HG02852 (cell line): ENCODE results near the gene GSDME.
"Not testable (repeated sequence)": the region's sequence is repeated elsewhere in the genome, so short reads cannot be mapped to it uniquely, and the experiment has no call there.

Source experiments
- ATAC-seq: cut with Tn5 transposase; IDR thresholded peaks from one replicate; pipeline ENCODE4 v1.9.1; 2021; ENCODE audit warnings: mild to moderate bottlenecking, moderate library complexity; ENCODE audit not compliant: unreplicated experiment

Gene GSDME

DNA sequence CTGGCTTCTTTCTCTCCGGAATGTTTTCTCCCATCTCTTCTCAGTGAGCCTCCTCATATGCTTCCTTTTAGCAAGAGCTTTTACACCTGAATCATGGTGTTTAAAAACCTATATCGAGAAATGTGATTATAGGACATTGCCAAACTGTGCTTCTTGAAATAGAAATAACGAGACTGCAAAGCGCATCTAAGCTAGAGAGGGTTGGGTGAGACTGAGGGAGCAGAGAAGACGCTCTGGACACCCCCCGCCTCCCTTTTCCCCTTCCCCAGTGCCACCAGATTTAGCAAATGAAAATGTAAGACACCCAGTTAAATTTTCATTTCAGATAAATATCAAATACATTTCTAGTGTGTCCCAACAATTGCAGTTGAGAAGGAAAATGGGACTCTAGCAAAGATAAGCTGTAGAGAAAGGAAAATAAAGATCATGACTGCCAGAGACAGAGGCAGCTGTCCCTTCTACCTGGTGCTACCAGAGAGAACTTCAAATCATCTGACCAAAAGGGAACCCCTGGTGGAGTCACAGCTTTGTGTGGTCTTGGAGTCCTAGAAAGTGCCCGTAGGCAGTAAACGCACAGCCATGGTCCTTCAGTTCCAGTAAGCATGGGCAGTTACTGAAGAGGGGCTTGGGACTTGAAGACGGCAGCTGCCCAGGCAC, 14.6 kb downstream of the GSDME start:
- no peak for ATAC-seq

DNA sequence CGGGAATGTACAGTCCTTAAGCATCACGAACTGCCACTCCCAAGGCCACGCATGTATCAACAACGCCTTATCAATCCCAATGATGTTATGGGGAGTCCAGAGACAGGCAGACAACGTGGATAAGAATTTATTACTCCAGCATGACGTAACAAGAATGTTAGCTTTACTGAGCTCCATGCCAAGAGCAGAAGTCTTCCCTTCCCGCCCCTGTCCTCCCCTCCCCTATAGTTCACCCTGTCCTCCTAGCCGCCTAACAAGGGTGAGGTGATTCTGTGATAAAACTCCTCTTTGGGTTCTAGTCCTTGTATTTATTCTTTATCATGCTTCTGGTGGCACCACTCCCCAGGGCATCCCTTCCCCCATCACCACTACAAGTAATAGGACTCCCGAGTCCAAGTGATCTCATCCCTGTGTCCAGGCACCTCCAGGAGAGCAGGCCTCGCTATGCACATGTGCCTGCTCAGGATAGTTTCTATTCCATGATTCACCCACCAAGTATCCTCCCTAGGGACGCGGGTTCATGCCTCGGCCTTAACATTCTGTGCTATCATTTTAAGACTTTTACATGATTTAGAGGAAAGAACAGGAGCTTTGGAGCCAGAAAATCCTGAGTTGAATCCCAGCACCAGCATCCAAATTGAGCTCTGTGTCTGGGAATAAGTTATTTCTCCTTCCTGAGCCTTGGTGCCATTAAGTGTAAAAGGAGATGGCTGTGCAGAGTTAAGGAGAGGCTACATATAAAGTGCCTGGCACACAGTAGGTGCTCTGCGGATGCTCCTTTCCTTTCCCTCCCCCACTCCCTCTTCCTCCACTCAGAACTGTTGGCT, 15.4 kb downstream of the GSDME start:
- ATAC-seq = no peak

DNA sequence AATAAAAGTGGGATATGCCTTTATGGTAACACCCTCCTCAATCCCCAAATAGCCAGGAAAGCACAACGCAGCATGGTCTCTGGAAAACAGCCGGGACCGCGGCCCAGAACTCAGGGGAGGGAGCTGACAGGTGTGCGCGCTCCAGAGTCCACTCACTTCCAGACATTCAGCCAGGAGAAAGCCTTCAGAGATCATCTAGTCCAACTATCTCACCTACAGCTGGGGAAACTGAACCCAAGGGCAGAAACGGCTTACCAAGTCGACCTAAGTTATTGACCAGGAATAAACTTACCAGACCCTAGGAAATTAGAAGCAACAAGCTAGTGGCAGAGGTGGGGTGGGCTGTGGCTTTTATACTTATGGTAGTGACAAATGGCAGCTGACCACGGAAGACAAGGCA, 16.4 kb downstream of the GSDME start:
- ATAC-seq = no peak

DNA sequence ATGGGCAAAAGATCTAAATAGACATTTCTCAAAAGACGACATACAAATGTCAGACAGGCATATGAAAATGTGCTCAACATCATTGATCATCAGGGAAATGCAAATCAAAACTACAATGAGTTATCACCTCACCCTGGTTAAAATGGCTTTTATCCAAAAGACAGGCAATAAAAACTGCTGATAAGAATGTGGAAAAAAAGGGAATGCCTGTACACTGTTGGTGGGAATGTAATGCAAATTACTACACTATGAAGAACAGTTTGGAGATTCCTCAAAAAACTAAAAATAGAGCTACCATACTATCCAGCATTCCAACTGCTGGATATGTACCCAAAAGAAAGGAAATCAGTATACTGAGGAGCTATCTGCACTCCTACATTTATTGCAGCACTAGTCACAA, 18.0 kb downstream of the GSDME start:
- ATAC-seq = no peak

DNA sequence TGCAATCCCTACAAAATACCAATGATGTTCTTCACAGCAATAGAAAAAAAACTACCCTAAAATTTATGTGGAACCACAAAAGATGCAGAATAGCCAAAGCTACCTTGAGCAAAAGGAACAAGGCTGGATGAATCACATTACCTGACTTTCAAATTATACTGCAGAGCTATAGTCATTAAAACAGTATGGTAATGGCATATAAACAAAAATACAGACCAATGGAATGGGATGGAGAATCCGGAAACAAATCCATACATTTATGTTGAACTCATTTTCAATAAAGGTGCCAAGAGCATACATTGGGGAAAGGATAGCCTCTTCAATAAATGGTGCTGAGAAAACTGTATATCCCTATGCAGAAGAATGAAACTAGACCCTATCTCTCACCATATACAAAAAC, 18.7 kb downstream of the GSDME start:
- ATAC-seq = no peak

DNA sequence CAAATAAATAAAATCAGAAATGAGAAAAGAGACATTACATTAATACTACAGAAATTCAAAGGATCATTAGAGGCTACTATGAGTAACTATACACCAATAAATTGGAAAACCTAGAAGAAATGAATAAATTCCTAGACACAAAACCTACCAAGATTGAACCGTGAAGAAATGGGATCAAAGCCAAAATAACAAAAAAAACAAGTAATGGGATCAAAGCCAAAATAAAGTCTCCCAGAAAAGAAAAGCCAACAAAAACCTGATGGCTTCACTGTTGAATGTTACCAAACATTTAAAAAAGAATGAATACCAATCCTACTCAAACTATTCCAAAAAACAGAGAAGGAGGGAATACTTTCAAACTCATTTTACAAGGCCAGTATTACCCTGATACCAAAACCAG, 20.0 kb downstream of the GSDME start:
- ATAC-seq = no peak

DNA sequence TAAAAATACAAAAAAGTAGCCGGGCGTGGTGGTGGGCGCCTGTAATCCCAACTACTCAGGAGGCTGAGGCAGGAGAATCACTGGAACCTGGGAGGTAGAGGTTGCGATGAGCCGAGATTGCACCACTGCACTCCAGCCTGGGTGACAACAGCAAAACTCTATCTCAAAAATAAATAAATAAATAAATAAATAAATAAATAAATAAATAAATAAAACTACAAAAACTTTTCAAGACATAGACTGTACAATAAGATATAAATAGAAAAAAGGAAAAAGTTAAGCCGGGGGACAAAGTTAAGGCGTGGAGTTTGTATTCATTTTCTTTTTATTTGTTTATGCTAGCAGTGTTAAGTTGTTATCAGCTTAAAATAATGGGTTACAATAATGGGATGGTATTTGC, 21.7 kb downstream of the GSDME start:
- ATAC-seq = not testable (repeated sequence)

DNA sequence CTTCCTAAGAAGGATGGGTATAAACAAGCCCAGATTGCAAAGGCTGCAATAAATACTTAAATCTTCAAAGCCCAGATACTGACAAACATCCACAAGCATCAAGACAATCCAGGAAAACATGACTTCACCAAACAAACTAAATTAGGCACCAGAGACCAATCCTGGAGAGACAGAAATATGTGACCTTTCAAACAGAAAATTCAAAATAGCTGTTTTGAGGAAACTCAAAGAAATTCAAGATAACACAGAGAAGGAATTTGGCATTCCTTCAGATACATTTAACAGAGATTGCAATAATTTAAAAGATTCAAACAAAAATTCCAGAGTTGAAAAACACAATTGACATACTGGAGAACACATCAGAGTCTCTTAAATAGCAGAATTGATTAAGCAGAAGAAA, 23.0 kb downstream of the GSDME start:
- no peak for ATAC-seq

DNA sequence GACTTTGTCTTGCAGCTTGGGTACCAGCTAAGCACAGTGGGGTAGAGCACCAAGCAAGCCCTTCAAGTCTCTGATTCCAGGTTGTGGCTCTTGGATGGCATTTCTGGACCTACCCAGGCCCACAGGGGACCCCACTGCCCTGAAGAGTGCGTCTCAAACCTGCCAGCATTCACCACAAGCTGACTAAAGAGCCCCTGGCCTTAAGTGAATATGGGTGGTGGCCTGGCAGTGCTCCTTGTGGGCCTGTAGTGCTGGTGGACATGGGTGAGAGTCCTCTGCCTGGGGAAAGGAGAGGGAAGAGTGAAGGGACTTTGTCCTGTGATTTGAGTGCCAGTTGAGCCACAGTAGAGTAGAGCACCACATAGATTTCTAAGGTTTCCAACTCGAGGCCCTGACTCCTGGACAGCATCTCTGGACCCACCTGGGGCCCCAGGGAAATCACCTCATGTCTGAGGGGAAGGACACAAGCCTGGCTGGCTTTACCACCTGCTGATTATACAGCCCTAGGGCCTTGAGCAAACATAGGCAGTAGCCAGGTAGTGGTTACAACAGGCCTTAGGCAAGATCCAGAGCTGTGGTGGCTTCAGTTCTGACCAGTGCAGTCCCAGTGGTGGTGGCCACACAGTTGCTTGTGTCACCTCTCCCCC, 23.7 kb downstream of the GSDME start:
- ATAC-seq = peak; percentile 3

DNA sequence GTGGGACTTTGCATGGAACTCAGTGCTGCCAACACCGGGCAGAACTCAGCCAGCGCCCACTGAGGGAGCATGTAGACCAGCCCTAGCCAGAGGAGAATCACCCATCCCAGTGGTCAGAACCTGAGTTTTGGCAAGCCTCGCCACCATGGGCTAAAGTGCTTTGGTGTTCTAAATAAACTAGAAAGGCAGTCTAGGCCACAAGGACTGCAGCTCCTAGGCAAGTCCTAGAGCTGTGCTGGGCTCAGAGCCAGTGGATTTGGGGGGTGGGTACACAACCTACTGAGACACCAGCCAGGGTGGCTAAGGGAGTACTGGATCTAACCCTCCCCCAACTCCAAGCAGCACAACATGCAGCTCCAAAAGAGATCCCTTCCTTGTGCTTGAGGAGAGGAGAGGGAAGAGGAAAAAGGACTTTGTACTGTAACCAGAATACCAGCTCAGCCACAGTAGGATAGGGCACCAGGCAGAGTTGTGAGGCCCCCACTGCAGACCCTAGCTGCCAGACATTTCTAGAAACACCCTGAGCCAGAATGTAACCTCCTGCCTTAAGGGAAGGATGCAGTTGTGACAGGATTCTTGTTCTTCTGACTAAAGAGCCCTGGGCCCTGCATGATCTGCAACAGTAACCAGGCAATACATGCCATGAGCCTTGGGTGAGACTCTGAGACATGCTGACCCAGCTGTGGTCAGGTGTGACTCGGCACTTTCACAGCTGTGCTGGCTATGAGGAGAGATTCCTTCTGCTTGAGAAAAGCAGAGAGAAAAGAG, 24.4 kb downstream of the GSDME start:
- ATAC-seq = peak; percentile 50

DNA sequence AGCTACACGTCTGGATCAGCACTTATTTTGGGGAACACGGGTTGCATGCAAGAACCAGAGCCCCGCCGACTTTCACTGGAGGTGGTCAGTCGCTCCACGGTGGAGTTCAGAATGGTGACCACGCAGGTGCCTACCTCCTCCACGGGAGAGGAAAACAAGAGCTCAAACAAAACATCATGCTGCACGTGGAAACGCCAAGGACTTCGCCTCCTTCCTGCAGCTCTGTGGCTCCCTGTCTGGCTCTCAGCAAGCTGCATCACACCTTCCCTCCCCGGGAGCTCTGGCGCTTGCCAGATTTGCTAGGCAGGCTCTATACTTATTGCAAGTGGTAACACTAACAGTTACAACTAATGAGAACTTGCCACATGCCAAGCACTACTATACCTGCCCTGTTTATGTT, 26.0 kb downstream of the GSDME start:
- no peak for ATAC-seq

DNA sequence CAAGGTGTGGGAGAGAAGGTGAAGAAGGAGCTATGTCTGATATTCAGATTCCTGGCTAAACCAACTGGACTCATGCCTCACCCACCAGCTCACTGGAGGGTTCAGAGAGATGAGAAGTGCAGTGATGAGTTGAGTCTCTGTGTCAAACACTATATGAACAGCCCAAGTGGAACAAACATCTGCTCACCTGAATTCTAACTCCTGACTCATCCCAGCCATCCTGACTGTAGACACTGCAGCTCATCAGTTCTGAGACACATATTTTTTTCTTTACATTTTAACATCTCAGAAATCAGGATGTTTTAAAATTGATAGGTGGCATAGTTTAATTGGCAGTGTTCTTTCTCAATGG, 27.3 kb downstream of the GSDME start:
- ATAC-seq = no peak

DNA sequence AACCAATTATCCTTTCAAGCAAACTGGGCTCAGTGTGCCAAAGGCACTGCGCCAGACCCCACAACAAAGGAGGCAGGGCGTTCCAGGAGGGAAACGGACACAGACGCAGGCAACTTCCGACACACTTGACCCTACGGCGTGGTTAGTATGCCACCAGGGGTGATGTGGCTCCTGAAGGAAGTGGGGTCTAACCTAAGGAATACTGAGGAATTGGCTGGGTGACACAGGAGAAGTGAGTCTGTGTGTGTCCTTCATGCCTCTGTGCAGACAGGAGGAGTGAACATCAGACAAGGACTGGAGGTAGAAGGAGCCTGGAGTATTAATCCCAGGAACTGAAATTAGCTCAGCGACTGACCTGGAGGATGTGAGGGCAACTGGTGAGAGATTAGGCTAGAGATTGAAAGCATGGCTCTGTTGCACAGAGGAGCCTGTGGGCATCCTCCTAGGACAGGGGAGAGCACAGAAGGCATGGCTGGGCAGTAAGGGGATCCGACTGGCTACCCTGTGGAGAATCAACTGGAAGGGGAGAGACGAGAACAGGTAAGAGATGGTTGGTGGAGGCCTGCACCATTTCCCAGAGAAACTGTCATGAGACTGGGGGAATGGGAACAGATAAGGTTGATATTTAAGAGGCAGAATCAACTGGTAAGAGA, 27.8 kb downstream of the GSDME start:
- ATAC-seq = no peak

DNA sequence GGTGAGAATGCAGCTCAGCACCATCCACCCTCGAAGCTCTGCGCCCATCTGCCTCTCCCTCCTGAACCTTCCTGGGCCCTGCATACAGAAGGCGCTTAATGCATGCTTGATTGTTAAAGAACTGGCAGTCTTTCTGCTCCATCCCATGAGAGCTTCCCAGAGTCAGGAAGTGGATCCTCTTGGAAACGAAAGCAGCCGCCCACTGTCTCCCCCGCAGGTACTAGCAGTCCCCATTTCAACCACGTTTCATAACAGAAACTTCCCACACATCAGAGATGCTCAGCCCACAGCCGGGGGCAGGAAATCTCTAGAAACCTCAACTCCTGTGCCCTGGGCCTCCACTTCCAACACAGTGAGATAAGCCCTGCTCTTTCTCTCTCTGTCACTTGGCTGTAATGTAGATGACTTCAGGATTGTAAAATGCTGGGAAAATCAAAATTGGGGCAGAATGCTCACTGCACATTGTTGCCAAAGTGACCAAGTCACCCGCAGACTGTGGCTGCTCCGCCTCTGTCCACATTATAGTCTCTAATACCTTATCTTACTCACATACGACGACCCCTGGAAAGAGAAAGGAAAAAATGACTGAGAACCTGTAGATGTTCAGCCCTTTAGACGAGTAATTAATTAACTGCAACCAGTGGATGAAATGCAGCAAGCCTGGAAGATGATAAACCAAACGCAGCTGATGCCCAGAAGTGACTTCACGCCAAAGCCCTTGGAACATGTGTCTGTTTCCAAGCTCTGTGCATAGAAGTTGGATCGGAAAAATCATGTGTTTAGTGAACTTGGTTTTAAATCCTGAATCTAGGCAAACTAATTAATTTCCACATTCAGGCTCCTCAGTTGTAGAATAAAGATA, 28.5 kb downstream of the GSDME start:
- ATAC-seq = peak; percentile 48

DNA sequence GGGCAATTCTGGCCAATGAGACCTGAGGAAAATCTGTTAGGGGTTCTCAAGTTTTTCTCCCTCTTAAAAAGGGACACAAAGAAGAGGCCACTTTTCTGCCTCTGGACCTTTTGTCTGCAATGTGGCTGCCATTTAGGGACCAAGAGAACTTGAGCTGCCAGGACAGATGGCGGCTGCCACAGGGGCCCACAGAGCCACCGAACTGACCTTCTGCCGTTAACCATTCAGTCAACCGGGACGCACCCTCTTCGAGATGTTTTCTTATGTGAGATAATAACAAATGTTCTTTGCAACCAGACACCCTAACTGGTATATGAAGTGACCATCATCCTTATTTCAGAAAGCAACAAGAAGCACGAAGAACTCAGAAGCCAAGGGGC, 29.2 kb downstream of the GSDME start:
- ATAC-seq = no peak

DNA sequence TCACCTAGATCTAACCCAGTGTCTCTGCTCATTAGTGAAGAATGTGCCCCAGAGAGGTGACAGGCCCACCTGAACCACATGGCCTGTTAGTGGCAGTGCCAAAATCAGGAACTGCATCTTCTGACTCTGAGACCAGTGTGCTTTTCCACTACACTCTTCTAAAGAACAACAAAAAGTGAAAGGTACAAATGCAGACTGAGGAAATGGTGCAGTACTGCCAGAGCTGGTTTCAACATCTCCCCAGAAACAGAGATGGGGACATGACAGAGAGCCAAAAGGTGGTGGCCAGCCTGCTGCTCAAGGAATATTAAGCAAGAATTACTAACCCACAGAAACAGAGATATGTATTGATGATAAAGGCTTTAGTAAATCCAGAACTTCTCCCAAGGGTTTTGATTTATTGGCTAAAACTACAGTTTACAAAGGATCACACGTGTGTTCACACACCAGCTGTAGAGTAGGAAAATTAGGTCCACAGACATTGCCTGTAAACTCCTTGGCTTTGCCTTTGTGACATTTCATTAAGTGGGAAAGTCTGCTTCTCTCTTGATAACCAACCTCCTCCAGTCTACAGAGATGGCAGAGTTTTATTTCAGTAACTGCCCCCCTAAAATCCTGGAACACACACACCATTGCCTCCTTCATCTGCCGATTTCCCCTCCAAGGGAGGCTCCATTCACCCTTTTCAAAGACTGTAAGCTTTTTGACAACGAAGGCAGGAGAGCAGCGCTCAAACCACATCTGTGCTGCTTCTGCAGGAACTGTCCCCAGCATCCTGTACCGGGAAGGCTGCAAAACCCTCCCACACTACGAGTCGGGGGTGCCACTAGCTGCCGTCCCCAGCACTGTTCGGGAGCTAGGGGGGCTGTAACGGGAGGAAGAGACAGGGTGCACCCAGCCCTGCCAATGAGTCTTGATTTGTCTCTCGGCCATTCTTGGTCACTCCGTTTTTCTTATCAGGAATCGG, 29.8 kb downstream of the GSDME start:
- ATAC-seq = peak; percentile 63

DNA sequence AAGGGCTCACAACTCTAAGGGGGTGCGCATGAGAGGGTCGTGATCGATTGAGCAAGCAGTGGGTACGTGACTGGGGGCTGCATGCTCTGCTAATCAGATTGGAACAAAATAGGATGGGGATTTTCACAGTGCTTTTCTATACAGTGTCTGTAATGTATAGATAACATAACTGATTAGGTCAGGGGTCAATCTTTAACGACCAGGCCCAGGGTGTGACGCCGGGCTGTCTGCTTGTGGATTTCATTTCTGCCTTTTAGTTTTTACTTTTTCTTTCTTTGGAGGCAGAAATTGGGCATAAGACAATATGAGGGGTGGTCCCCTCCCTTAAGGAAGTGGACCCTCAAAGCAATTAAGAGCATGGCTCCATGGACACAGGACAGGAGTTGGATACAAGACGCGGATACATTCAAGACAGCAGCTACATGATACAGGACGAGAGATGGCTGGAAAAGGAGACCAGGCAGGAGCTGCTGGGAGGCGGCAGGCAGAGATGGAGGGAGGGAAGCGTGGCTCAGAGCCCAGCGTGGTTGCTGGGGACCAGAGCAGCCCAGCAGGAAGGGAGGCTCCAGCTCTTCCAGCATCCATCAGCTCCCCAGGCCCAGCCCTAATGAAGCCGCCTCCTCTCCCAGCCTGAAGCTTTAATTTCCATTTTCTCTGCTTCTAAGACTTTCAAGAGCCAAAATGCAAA, 31.6 kb downstream of the GSDME start:
- ATAC-seq = no peak

DNA sequence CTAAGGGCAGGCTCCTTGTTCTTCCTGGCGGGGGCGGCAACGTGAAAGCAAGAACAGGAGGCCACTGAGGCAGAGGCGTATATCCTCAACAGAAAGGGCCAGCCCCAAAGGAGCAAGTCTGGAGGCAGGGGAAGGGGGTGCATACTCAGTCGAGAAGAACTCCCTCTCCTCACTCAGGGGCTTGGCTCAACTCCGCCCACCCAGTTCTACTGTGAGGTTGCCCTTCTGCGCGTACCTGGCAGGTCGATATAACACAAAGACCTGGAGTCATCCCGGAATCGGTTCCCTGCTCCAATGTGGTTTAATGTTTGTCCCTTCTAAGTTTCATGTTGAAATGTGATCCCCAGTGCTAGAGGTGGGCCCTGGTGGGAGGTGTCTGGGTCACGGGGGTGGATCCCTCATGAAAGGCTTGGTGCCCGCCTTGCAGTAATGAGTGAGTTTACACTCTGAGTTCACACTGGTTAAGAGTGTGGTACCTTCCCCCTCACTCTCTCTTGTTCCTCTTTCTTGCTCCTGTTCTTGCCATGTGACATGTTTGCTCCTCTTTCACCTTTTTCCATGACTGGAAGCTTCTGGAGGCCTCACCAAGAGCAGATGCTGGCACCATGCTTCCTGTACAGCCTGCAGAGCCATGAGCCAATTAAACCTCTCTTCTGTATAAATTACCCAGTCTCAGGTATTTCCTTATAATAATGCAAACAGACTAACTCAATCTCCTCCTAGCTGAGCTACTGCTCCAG, 32.6 kb downstream of the GSDME start:
- ATAC-seq = no peak
